ENCODE data around the gene CD93. TPM values are rescaled to one million over a fixed set of nuclear protein-coding genes. Genes with fewer than 3 reads are reported as not detected.

CD93 gene
- total RNA-seq, 1 donor from 2014 or later = 1.0 TPM

DNA sequence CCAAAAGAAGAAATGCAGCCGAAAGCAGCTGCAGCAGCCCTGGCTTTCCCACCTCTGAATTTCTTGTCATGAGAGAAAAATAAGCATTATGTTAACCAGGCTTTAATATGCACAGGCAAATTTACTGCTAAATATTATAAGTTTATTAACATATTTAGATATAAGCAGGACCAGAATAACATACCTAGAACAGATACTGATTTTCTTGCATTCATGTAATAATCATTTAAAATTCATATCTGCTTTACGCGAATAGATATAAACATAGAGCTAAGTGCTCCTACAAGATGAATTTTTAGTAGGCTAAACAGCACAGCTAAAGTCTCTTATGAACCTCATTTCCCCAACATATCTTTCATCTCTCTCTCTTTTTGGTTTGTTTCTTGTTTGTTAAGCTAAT is 14.7 kb downstream of the CD93 start:
- Histone ChIP-seq H3K36me3 (ENCODE audit: control insufficient read depth, insufficient read depth, low read length) (no peaks in the 10 kb centered on the region), H3K4me3 (ENCODE audit: low read depth, low read length) (no peak overlapping the region), H3K27me3 (ENCODE audit: control insufficient read depth, insufficient read depth, low read length) (peaks cover 2% of the 10 kb centered on the region)
- no peak for DNase-seq (ENCODE audit: low read depth)
- TF ChIP-seq CTCF (IDR thresholded peaks at IDR 0.05; ENCODE audit: insufficient read depth, low read length, poor library complexity, severe bottlenecking) = no peak

DNA sequence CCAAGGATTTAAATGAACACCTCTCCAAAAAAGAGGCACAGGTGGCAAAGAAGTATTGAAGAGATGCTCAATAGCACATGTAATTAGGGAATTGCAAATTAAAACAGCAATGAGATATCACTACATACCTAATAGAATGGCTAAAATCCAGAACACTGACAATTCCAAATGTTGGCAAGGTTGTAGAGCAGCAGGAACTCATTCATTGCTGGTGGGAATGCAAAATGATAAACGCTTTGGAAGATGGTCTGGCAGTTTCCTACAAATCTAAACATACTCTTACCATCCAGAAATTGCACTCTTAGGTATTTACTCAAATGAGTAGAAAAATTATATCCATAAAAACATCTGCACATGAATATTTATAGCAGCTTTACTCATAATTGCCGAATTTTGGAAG is 17.0 kb downstream of the CD93 start:
- no peaks in the 10 kb centered on the region for H3K36me3 ChIP-seq (ENCODE audit: control insufficient read depth, insufficient read depth, low read length)
- H3K27me3 ChIP-seq (ENCODE audit: control insufficient read depth, insufficient read depth, low read length) = peaks cover 2% of the 10 kb centered on the region
- DNase-seq (ENCODE audit: low read depth) = no peak
- H3K4me3 ChIP-seq (ENCODE audit: low read depth, low read length) = no peak overlapping the region
- no peak for TF ChIP-seq CTCF (IDR thresholded peaks at IDR 0.05; ENCODE audit: insufficient read depth, low read length, poor library complexity, severe bottlenecking)

DNA sequence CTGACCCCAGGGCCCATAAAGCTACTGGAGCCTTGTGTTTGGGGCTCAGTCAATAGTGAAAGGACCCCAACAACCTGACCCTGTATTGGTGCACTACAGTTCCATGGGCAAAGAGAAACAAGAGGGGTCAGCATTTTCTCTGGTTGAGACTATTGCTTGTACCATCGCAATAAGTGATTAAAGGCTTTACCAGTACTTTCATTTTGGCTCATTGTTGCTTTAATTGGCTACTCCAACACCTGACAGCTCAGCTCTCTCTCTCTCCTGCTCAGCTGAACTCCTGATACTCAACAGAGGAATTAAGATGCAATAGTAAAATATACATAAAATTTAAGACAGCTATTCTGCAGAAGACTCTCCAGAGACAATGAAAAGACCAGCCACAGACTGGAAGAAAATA is 17.8 kb downstream of the CD93 start:
- no peak for DNase-seq (ENCODE audit: low read depth)
- Histone ChIP-seq H3K4me3 (ENCODE audit: low read depth, low read length) (no peak overlapping the region), H3K36me3 (ENCODE audit: control insufficient read depth, insufficient read depth, low read length) (no peaks in the 10 kb centered on the region), H3K27me3 (ENCODE audit: control insufficient read depth, insufficient read depth, low read length) (peaks cover 2% of the 10 kb centered on the region)
- TF ChIP-seq CTCF (IDR thresholded peaks at IDR 0.05; ENCODE audit: insufficient read depth, low read length, poor library complexity, severe bottlenecking) = no peak

DNA sequence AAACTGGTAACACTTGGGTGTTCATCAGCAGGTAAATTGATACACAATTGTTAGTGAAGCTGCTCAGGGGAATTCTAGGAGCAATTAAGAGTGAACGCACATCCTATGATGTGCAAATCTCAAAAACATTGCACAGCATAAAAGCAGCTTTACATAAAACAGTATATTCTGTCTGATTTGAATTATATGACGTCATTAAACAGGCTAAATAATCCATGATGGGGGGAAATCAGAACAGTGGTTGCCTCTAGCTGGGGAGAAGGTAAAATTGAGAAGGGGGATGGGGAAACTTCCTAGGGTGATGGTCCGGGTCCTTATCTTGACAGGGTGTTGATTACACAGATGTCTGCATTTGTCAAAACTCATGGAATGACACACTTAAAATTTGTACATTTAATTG is 19.4 kb downstream of the CD93 start:
- H3K36me3 ChIP-seq (ENCODE audit: control insufficient read depth, insufficient read depth, low read length) = no peaks in the 10 kb centered on the region
- no peak for DNase-seq (ENCODE audit: low read depth)
- H3K27me3 ChIP-seq (ENCODE audit: control insufficient read depth, insufficient read depth, low read length) = peaks cover 2% of the 10 kb centered on the region
- no peak overlapping the region for H3K4me3 ChIP-seq (ENCODE audit: low read depth, low read length)
- no peak for TF ChIP-seq CTCF (IDR thresholded peaks at IDR 0.05; ENCODE audit: insufficient read depth, low read length, poor library complexity, severe bottlenecking)

- no peak for TF ChIP-seq CTCF (IDR thresholded peaks at IDR 0.05; ENCODE audit: insufficient read depth, low read length, poor library complexity, severe bottlenecking)
- no peaks in the 10 kb centered on the region for H3K36me3 ChIP-seq (ENCODE audit: control insufficient read depth, insufficient read depth, low read length)
- H3K27me3 ChIP-seq (ENCODE audit: control insufficient read depth, insufficient read depth, low read length) = peaks cover 2% of the 10 kb centered on the region
- DNase-seq (ENCODE audit: low read depth) = no peak
- no peak overlapping the region for H3K4me3 ChIP-seq (ENCODE audit: low read depth, low read length)
Observed at GRCh38 chr20:23065266-23066201, 20.6 kb downstream of the CD93 start.

DNA sequence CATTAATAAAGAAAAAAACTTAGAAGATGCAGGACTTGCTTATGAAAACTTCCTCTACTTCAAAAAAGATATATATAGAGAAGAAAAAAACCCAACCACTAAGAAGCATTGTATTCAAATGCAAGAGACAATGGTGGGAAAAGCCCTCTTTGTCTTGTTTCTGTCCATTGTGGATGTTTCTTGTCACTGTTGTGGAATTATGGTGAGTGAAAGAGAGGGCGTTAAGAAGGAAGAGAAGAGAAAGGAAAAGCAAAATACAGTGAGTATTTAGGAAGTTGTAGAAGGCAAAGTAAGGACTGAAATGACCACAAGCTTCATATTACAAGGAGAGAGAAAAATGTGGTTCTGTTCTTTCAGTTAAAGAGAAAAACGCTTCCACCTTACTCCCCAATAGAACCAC is 22.5 kb downstream of the CD93 start:
- Histone ChIP-seq H3K36me3 (ENCODE audit: control insufficient read depth, insufficient read depth, low read length) (no peaks in the 10 kb centered on the region), H3K27me3 (ENCODE audit: control insufficient read depth, insufficient read depth, low read length) (peaks cover 2% of the 10 kb centered on the region), H3K4me3 (ENCODE audit: low read depth, low read length) (no peak overlapping the region)
- TF ChIP-seq CTCF (IDR thresholded peaks at IDR 0.05; ENCODE audit: insufficient read depth, low read length, poor library complexity, severe bottlenecking) = no peak
- no peak for DNase-seq (ENCODE audit: low read depth)
